Esophagus muscularis mucosa (tissue), 4 donors: ENCODE measurements around the gene ZEB2.

ENCODE experiments used
- EP300 ChIP-seq: sonication (generic); formaldehyde crosslinking; IDR thresholded peaks from one replicate; pipeline ENCODE4 v1.6.1; 2017; ENCODE audit warnings: antibody characterized with exemption
- POLR2A ChIP-seq: fragments of 450-650 bp; IDR thresholded peaks from one replicate; pipeline ENCODE4 v1.6.1; 2017; ENCODE audit warnings: antibody characterized with exemption, moderate library complexity, mild to moderate bottlenecking, low read depth
- POLR2AphosphoS5 ChIP-seq, 2 donors: sonication (generic); formaldehyde crosslinking; IDR thresholded peaks; one replicate each; pipeline ENCODE4 v1.6.1; 2017; ENCODE audit warnings: antibody characterized with exemption in 2 of 2
- TF ChIP-seq, protein P1 (sequence below), 3 experiments: fragments of 200-600 bp in 2 of 3; fragments of 450-650 bp in 1 of 3; sonication (generic) in 2 of 3; IDR thresholded peaks; one replicate each; pipeline ENCODE4 v1.5.1; 2017 to 2019; ENCODE audit warnings: antibody characterized with exemption in 3 of 3, mild to moderate bottlenecking in 2 of 3, moderate library complexity in 1 of 3

DNA sequence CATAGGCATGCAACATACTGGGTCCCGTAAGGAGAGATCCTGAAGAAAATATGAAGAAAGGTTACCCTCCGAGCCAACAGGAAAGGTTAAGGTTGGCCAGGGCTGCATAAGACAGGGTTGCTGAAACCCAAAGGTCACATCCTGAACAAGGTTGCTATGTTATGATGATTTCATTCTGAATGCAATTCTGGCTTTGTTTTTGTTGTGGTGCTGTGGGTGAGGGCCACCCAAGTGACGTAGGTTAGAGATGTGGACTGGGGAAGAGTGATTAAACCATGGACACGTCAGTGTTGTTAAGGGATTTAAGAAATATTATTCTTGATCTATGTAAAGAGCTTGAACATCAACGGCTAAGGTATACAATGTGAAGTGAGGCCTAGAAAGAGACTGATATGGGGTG lies 60.0 kb downstream of the ZEB2 start:
- TF ChIP-seq, protein P1, sequence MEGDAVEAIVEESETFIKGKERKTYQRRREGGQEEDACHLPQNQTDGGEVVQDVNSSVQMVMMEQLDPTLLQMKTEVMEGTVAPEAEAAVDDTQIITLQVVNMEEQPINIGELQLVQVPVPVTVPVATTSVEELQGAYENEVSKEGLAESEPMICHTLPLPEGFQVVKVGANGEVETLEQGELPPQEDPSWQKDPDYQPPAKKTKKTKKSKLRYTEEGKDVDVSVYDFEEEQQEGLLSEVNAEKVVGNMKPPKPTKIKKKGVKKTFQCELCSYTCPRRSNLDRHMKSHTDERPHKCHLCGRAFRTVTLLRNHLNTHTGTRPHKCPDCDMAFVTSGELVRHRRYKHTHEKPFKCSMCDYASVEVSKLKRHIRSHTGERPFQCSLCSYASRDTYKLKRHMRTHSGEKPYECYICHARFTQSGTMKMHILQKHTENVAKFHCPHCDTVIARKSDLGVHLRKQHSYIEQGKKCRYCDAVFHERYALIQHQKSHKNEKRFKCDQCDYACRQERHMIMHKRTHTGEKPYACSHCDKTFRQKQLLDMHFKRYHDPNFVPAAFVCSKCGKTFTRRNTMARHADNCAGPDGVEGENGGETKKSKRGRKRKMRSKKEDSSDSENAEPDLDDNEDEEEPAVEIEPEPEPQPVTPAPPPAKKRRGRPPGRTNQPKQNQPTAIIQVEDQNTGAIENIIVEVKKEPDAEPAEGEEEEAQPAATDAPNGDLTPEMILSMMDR (IDR thresholded peaks at IDR 0.05), result no peak
- TF ChIP-seq POLR2AphosphoS5 (IDR thresholded peaks at IDR 0.05) (peak in 1 of 2 donors; percentile 20), POLR2A (no peak), EP300 (no peak)
